Epithelial cell of prostate (primary cell): ENCODE results near the gene GAB1.
A peak's percentile ranks its signal among the peaks of the same experiment; 100 is the strongest.

Experiments used
- DNase-seq: peaks from one replicate; pipeline ENCODE4 v3.0.0-alpha.2; 2011; ENCODE audit warnings: low read depth, low spot score
- H3K27ac ChIP-seq: fragments of 450-650 bp; 2 replicates; pipeline ENCODE4 v1.5.1; 2017; ENCODE audit warnings: mild to moderate bottlenecking

The GAB1 gene

GRCh38 chr4:143443728-143444127 is 107.1 kb downstream of the GAB1 start:
- no peak overlapping the region for H3K27ac ChIP-seq
- DNase-seq: no peak

GRCh38 chr4:143451186-143451585 is 114.5 kb downstream of the GAB1 start:
- H3K27ac ChIP-seq: no peak overlapping the region
- DNase-seq: no peak

GRCh38 chr4:143455211-143455610 is 118.5 kb downstream of the GAB1 start:
- H3K27ac ChIP-seq: no peak overlapping the region
- DNase-seq: no peak

- no peak for DNase-seq
- H3K27ac ChIP-seq: no peak overlapping the region
These were observed 122.3 kb downstream of the GAB1 start for GRCh38 chr4:143458966-143459365.

GRCh38 chr4:143473334-143474126 is 136.9 kb downstream of the GAB1 start:
- H3K27ac ChIP-seq: no peak overlapping the region
- no peak for DNase-seq

GRCh38 chr4:143477487-143477886 is 140.8 kb downstream of the GAB1 start:
- no peak overlapping the region for H3K27ac ChIP-seq
- DNase-seq: no peak

GRCh38 chr4:143481361-143481760 is 144.7 kb downstream of the GAB1 start:
- DNase-seq: no peak
- H3K27ac ChIP-seq: no peak overlapping the region

GRCh38 chr4:143482840-143483239 is 146.2 kb downstream of the GAB1 start:
- DNase-seq: no peak
- no peak overlapping the region for H3K27ac ChIP-seq

GRCh38 chr4:143486314-143486713 is 149.6 kb downstream of the GAB1 start:
- H3K27ac ChIP-seq: no peak overlapping the region
- DNase-seq: no peak

- DNase-seq: no peak
- H3K27ac ChIP-seq: no peak overlapping the region
These were observed 152.0 kb downstream of the GAB1 start for GRCh38 chr4:143488687-143489086.

- DNase-seq: peak; percentile 18
- H3K27ac ChIP-seq: no peak overlapping the region
These were observed 152.4 kb downstream of the GAB1 start for GRCh38 chr4:143489106-143489505.

GRCh38 chr4:143498021-143498420 is 161.3 kb downstream of the GAB1 start:
- no peak for DNase-seq
- no peak overlapping the region for H3K27ac ChIP-seq

GRCh38 chr4:143502231-143502630 is 165.6 kb downstream of the GAB1 start:
- no peak overlapping the region for H3K27ac ChIP-seq
- no peak for DNase-seq

- DNase-seq: no peak
- H3K27ac ChIP-seq: no peak overlapping the region
These were observed 169.4 kb downstream of the GAB1 start for GRCh38 chr4:143506031-143506430.

GRCh38 chr4:143511906-143512305 is 175.2 kb downstream of the GAB1 start:
- H3K27ac ChIP-seq: no peak overlapping the region
- no peak for DNase-seq

- peak; percentile 24 for DNase-seq
- H3K27ac ChIP-seq: peak overlapping the region; percentile 93
These were observed 176.3 kb downstream of the GAB1 start for GRCh38 chr4:143512978-143513313.

- peak within 1 kb of the TSS; percentile 93 for H3K27ac ChIP-seq
- peak; percentile 87 for DNase-seq
These were observed 176.9 kb downstream of the GAB1 start, which contains the start of gene SMARCA5 for GRCh38 chr4:143513314-143514168. SMARCA5 (plus strand) TSS chr4:143513702; CDS start chr4:143513925, 223 bp downstream.

- no peak for DNase-seq
- peak overlapping the region; percentile 93 for H3K27ac ChIP-seq
These were observed 177.5 kb downstream of the GAB1 start for GRCh38 chr4:143514169-143514495.

GRCh38 chr4:143514497-143514896 is 177.8 kb downstream of the GAB1 start:
- DNase-seq: no peak

GRCh38 chr4:143514901-143515300 is 178.2 kb downstream of the GAB1 start:
- H3K27ac ChIP-seq: peak overlapping the region; percentile 93

More at GRCh38 chr4:143514497-143514896, 177.8 kb downstream of the GAB1 start:
- peak overlapping the region; percentile 93 for H3K27ac ChIP-seq

GRCh38 chr4:143515905-143516304 is 179.2 kb downstream of the GAB1 start:
- no peak for DNase-seq
- no peak overlapping the region for H3K27ac ChIP-seq

More at GRCh38 chr4:143514901-143515300, 178.2 kb downstream of the GAB1 start:
- no peak for DNase-seq
